CD14-positive monocyte (primary cell): ENCODE results near the gene HPGD. TPM values are rescaled to one million over a fixed set of nuclear protein-coding genes. Genes with fewer than 3 reads are reported as not detected.

ENCODE experiments used
- DNase-seq, 3 donors: peaks; one replicate each; pipeline ENCODE4 v3.0.0-alpha.2; 2011 to 2022
- H2AFZ ChIP-seq: 2 replicates; pipeline ENCODE4 v1.6.0; 2012; ENCODE audit warnings: mild to moderate bottlenecking, low read depth, low read length, inconsistent platforms; ENCODE audit not compliant: insufficient read depth, poor library complexity, severe bottlenecking
- H3K27ac ChIP-seq, 2 donors: 1 replicate in 1 of 2; 2 replicates in 1 of 2; pipeline ENCODE4 v1.5.1; 2012 to 2013; ENCODE audit warnings: low read length in 2 of 2, control low read depth in 1 of 2, inconsistent platforms in 1 of 2, low read depth in 1 of 2, mild to moderate bottlenecking in 1 of 2
- H3K27me3 ChIP-seq, 2 donors: one replicate each; pipeline versions ENCODE4 v1.6.0 to v1.6.1; 2011 to 2013; ENCODE audit warnings: low read length in 2 of 2; ENCODE audit not compliant: control insufficient read depth in 2 of 2, insufficient read depth in 2 of 2
- H3K36me3 ChIP-seq, 2 donors: replicated peaks in 1 of 2; 1 replicate in 1 of 2; 2 replicates in 1 of 2; pipeline versions ENCODE4 v1.5.1 to v1.6.1; 2012 to 2013; ENCODE audit warnings: low read length in 2 of 2, control low read depth in 1 of 2, inconsistent platforms in 1 of 2, mild to moderate bottlenecking in 1 of 2; ENCODE audit not compliant: insufficient read depth in 2 of 2, control insufficient read depth in 1 of 2
- H3K4me1 ChIP-seq, 2 donors: 1 replicate in 1 of 2; 2 replicates in 1 of 2; pipeline versions ENCODE4 v1.5.1 to v1.6.1; 2012 to 2013; ENCODE audit warnings: low read length in 2 of 2, control low read depth in 1 of 2, inconsistent platforms in 1 of 2, mild to moderate bottlenecking in 1 of 2, moderate library complexity in 1 of 2; ENCODE audit not compliant: insufficient read depth in 2 of 2, control insufficient read depth in 1 of 2
- H3K4me2 ChIP-seq: replicated peaks from 2 replicates; pipeline ENCODE3; 2012; ENCODE audit warnings: low read length, moderate library complexity, mild to moderate bottlenecking; ENCODE audit not compliant: poor library complexity, severe bottlenecking; ENCODE audit errors: extremely low read depth
- H3K4me3 ChIP-seq, 3 experiments: fragments of 200-600 bp in 1 of 3; sonication (generic) in 1 of 3; replicated peaks in 1 of 3; 1 replicate in 2 of 3; 2 replicates in 1 of 3; pipeline ENCODE4 v1.5.1; 2011 to 2013; ENCODE audit warnings: low read length in 3 of 3, mild to moderate bottlenecking in 3 of 3, control low read depth in 2 of 3, low read depth in 2 of 3, inconsistent platforms in 1 of 3, moderate library complexity in 1 of 3
- H3K79me2 ChIP-seq: 2 replicates; pipeline ENCODE4 v1.6.0; 2012; ENCODE audit warnings: mild to moderate bottlenecking, control low read depth, inconsistent platforms, low read length, moderate library complexity; ENCODE audit not compliant: insufficient read depth
- H3K9ac ChIP-seq: 2 replicates; pipeline ENCODE4 v1.6.0; 2017; ENCODE audit warnings: low read length, mild to moderate bottlenecking; ENCODE audit not compliant: insufficient read depth, poor library complexity, severe bottlenecking
- H3K9me3 ChIP-seq, 2 donors: replicated peaks in 1 of 2; 1 replicate in 1 of 2; 2 replicates in 1 of 2; pipeline versions ENCODE4 v1.5.1 to v1.6.1; 2012 to 2013; ENCODE audit warnings: low read length in 2 of 2, control low read depth in 1 of 2; ENCODE audit not compliant: control insufficient read depth in 1 of 2, insufficient read depth in 1 of 2
- H4K20me1 ChIP-seq: 2 replicates; pipeline ENCODE4 v1.6.0; 2012; ENCODE audit warnings: mild to moderate bottlenecking, low read length, control low read depth, moderate library complexity; ENCODE audit not compliant: insufficient read depth
- H3K27ac Mint-ChIP-seq, 7 donors: one replicate each; pipeline ENCODE4 v1.8.0; 2020; ENCODE audit warnings: mild to moderate bottlenecking in 7 of 7, mixed read lengths in 7 of 7, moderate library complexity in 6 of 7, inconsistent platforms in 2 of 7
- H3K27me3 Mint-ChIP-seq, 3 donors: one replicate each; pipeline ENCODE4 v1.8.0; 2021 to 2022; ENCODE audit warnings: low read depth in 3 of 3, mild to moderate bottlenecking in 3 of 3, mixed read lengths in 3 of 3, moderate library complexity in 3 of 3, inconsistent platforms in 1 of 3
- H3K36me3 Mint-ChIP-seq, 2 donors: one replicate each; pipeline ENCODE4 v1.8.0; 2020; ENCODE audit warnings: mixed read lengths in 2 of 2, inconsistent platforms in 1 of 2, mild to moderate bottlenecking in 1 of 2
- H3K4me1 Mint-ChIP-seq: one replicate; pipeline ENCODE4 v1.8.0; 2020; ENCODE audit warnings: mild to moderate bottlenecking, mixed read lengths
- H3K4me3 Mint-ChIP-seq, 2 donors: one replicate each; pipeline ENCODE4 v1.8.0; 2020; ENCODE audit warnings: mild to moderate bottlenecking in 2 of 2, mixed read lengths in 2 of 2, moderate library complexity in 1 of 2
- H3K9me3 Mint-ChIP-seq, 7 donors: one replicate each; pipeline ENCODE4 v1.8.0; 2020 to 2022; ENCODE audit warnings: mixed read lengths in 7 of 7, mild to moderate bottlenecking in 6 of 7, moderate library complexity in 6 of 7, inconsistent platforms in 2 of 7
- CTCF ChIP-seq: fragments of 200-600 bp; IDR thresholded peaks from one replicate; pipeline ENCODE4 v1.8.0; 2022; ENCODE audit warnings: antibody characterized with exemption, mild to moderate bottlenecking
- WGBS: methylation state at CpG from one replicate; pipeline ENCODE4 v1.1.5; 2013; ENCODE audit warnings: missing lambda C conversion rate; ENCODE audit not compliant: insufficient coverage; 5-methylcytosine and 5-hydroxymethylcytosine counted together
- intact Hi-C, 2 donors: fragments of 100-400 bp; cut with micrococcal nuclease; formaldehyde crosslinking; loops; one replicate each; pipeline versions ENCODE4 v1.15.0 to v1.15.1; 2023
- polyA plus RNA-seq, 3 donors: library from polyadenylated mRNA; depleted of rRNA in 1 of 3; unstranded in 2 of 3; stranded (reverse) in 1 of 3; fragments of 300-500 nt in 2 of 3; fragments of >200 nt in 1 of 3; fragmentation: Illumina TruSeq in 2 of 3; gene quantifications; 1 replicate in 2 of 3; 2 replicates in 1 of 3; pipeline ENCODE4 v1.2.3, GENCODE V29; 2012 to 2021

The HPGD gene
- polyA plus RNA-seq, 3 donors = 0.17 to 2.3 (median 1.3) TPM

GRCh38 chr4:174553031-174553430 lies 30.7 kb upstream of the HPGD start:
- no peak for TF ChIP-seq CTCF
- Mint-ChIP-seq H3K36me3 (no peaks in the 10 kb centered on the region), H3K4me1 (no peaks in the 10 kb centered on the region), H3K27ac (no peak overlapping the region), H3K27me3 (peaks cover 0 to 3% (median 0%) of the 10 kb centered on the region in 3 donors), H3K4me3 (no peak overlapping the region), H3K9me3 (peaks cover 3 to 18% (median 8%) of the 10 kb centered on the region in 7 donors)
- Histone ChIP-seq H3K9me3 (peaks cover 0 to 8% of the 10 kb centered on the region in 2 donors), H3K4me1 (no peaks in the 10 kb centered on the region), H3K9ac (no peak overlapping the region), H2AFZ (no peak overlapping the region), H3K27me3 (no peaks in the 10 kb centered on the region), H3K4me2 (no peak overlapping the region), H3K36me3 (no peaks in the 10 kb centered on the region), H3K79me2 (no peaks in the 10 kb centered on the region), H3K4me3 (no peak overlapping the region), H3K27ac (no peak overlapping the region), H4K20me1 (no peaks in the 10 kb centered on the region)
- intact Hi-C loops = no loop called here
- DNase-seq = no peak
- 100% methylated on average over 1 of the region's 2 CpGs for WGBS

- peaks cover 11 to 13% of the 10 kb centered on the region in 2 donors for H3K9me3 ChIP-seq
- no peaks in the 10 kb centered on the region for H3K4me1 ChIP-seq
- H3K36me3 Mint-ChIP-seq = no peaks in the 10 kb centered on the region
- peaks cover 9 to 28% (median 16%) of the 10 kb centered on the region in 7 donors for H3K9me3 Mint-ChIP-seq
- no peak overlapping the region for H3K4me2 ChIP-seq
- DNase-seq = no peak
- no peak for TF ChIP-seq CTCF
- no peaks in the 10 kb centered on the region for H3K36me3 ChIP-seq
- no peaks in the 10 kb centered on the region for H3K4me1 Mint-ChIP-seq
- H3K79me2 ChIP-seq = no peaks in the 10 kb centered on the region
- peaks cover 0 to 2% (median 0%) of the 10 kb centered on the region in 3 donors for H3K27me3 Mint-ChIP-seq
- H3K4me3 Mint-ChIP-seq = no peak overlapping the region
- no peaks in the 10 kb centered on the region for H3K27me3 ChIP-seq
- H3K27ac ChIP-seq = no peak overlapping the region
- no peak overlapping the region for H2AFZ ChIP-seq
- no peak overlapping the region for H3K27ac Mint-ChIP-seq
- H3K9ac ChIP-seq = no peak overlapping the region
- H4K20me1 ChIP-seq = no peaks in the 10 kb centered on the region
- H3K4me3 ChIP-seq = no peak overlapping the region
- intact Hi-C loops = no loop called here
Observed at GRCh38 chr4:174550541-174550940, 28.3 kb upstream of the HPGD start.
